ENCODE measurements around the gene ZSWIM3.
"Not testable (repeated sequence)": the region's sequence is repeated elsewhere in the genome, so short reads cannot be mapped to it uniquely, and the experiment has no call there.

ZSWIM3 gene

DNA sequence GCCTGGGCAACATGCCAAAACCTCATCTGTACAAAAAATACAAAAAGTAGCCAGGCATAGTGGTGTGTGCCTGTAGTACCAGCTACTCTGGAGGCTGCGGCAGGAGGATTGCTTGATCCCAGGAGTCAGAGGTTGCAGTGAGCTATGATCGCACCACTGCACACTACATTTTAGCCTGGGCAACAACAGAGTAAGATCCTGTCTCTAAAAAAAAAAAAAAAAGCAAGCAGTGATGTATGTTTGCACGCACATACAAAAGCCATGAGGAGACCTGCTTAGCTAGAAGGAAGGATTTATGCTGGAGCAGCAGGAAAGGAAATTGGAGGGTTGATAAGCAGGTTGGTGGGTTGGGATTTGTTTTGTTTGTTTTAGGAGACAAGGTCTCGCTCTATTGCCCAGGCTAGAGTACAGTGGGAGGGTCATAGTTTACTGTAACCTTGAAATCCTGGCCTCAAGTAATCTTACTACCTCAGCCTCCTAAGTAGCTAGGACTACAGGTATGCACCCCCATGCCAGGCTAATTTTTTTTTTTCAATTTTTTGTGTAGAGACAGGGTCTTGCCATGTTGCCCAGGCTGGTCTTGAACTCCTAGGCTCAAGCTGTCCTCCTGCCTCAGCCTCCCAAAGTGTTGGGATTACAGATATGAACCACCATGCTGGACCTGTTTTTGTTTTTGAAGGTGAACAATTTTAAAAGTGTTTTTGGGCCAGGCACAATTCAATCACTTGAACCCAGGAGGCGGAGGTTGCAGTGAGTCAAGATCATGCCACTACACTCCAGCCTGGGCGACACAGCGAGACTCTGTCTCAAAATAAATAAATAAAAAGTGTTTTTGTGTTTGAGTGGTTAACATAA is 4.0 kb downstream of the ZSWIM3 start:
- DNase-seq (ENCODE audit: low read depth) = no peak

DNA sequence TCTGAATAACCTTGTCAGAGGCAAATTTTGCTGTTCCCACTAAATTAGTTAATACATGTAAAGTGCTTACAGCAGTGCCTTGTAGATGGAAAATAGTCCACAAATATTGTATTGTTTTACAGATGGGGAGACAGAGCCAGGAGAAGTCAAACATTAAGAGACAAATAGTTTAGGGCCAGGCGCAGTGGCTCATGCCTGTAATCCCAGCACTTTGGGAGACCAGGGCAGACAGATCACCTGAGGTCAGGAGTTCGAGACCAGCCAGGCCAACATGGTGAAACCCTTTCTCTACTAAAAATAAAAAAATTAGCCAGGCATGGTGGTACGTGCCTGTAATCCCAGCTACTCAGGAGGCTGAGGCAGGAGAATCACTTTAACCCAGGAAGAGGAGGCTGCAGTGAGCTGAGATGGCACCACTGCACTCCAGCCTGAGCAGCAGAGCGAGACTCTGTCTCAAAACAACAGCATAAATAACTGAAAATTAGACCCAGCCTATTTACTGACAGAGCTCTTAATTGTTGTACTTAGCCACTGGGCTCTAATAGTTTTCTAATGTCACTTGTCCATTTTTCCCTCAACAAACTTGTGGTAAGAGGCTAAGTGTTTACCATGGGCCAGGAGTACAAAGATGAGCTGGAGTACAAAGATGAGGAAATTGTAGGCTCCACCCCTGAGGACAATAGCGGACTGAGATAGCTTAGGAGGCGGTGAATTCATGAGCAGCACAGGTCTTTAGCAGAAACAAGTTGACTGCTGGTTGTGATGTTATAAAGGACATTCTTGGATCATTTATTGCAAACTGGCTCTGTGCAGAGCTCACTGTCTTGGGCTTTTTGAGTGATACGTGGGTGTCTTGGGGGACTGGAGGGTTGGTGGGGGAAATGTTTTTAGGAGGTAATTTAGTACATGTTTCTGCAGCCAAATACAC is 6.4 kb downstream of the ZSWIM3 start:
- no peak for DNase-seq (ENCODE audit: low read depth)

- DNase-seq (ENCODE audit: low read depth) = no peak
Measured at GRCh38 chr20:45866454-45866853, 9.0 kb downstream of the ZSWIM3 start.

DNA sequence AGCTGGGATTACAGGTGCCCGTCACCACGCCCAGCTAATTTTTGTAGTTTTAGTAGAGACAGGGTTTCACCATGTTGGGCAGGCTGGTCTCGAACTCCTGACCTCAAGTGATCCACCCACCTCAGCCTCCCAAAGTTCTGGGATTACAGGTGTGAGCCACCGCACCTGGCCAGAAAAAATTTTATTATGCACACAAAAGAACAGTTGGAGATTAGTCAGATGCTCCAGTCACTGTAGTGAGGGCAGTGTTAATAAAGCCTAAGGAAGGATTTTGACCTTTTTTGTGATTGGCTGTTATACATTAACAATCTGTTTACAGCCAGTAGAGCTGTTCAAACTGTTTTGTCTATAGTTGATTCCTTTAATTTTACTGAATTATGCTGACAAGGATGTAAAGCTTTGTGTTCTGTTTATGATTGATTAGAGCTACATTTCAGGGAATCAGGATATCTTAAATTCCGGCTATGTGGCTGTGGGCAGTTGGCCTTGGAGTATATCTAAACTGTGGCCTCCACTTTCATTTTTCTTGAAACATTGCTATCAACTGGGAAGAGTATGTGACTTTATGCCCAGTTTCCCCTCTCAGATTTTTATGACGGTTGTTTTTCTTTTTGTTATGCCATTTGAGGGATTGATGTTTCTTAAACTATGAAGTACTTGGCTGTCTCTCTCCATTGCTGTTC is 9.9 kb downstream of the ZSWIM3 start:
- no peak for DNase-seq (ENCODE audit: low read depth)

DNA sequence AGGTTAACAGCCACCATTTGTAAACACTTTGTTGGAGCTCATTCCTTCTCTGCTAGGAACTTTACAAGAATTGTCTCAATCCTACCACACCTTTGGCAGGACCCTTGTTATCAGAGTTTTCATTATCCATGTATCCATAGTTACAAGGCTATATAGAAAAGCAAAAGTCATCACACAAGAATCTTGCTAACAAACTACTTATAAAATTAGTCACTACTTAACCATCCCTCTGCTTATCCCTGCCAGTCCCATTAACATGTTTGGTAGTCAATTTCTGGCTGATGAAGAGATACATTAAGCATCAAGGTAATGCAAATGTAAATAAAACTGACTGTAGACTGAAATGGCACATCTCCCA is 10.4 kb downstream of the ZSWIM3 start:
- DNase-seq (ENCODE audit: low read depth) = peak; percentile 75

GRCh38 chr20:45872626-45873025 is 15.2 kb downstream of the ZSWIM3 start:
- no peak for DNase-seq (ENCODE audit: low read depth)

- no peak for DNase-seq (ENCODE audit: low read depth)
Measured at GRCh38 chr20:45873409-45874103, 16.1 kb downstream of the ZSWIM3 start.

- DNase-seq (ENCODE audit: low read depth) = not testable (repeated sequence)
Measured at GRCh38 chr20:45874104-45874481, 16.7 kb downstream of the ZSWIM3 start.

DNA sequence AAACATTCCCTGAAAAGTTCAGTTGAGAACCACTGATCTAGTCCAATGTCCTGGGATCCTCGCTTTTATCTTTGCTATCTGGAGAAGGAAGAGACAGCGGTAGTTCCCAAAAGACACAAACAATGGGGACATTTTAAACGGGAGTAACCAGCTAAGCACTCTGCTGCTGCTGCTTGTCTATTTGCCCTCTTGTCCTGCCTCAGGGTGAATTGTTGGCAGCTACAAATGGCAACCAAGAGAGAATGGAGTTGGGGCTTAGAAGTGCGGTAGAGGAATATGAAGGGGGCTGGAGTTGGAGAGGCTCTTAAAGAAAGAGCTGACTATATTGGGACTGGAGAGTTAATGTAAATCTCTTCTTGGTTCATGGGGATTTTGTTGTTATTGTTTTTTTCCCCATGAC is 17.2 kb downstream of the ZSWIM3 start:
- no peak for DNase-seq (ENCODE audit: low read depth)

DNA sequence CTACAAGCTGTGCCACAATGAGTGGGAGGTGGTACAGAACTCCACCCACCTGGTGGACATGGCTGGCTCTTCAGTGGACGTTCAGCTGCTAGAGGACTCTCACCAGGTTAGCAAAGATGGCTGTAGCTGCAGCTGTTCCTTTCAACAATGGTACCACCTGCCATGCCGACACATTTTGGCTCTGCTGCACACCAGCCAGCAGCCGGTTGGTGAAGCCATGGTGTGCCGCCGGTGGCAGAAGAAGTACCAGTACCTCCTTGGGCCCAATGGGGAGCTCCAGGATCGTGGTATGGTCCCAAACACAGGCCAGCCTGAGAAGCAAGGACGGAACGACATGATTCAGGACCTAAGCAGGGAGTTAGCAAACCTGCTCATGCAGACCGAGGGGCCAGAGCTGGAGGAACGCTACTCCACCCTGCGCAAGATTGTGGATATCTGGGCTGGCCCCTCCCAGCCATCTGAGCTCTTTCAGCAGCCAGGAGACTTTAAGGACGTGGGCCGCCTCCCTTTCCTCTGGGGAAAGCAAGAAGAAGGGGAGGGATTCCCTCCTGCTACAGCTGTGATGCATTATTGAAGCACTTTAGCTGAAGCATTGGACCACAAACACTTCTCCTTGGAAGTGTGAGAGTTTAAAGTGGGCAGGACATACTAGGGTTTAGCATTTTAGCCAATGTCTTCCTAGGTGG is 20.8 kb downstream of the ZSWIM3 start:
- DNase-seq (ENCODE audit: low read depth) = no peak

GRCh38 chr20:45880988-45881788 is 23.8 kb downstream of the ZSWIM3 start, which contains the start of gene ZSWIM1:
TSS of gene ZSWIM1 (plus strand) at chr20:45881227. CDS start at chr20:45882593, 1,366 bp downstream.
- DNase-seq (ENCODE audit: low read depth) = peak; percentile 99

GRCh38 chr20:45882469-45883099 is 25.2 kb downstream of the ZSWIM3 start:
- no peak for DNase-seq (ENCODE audit: low read depth)

- DNase-seq (ENCODE audit: low read depth) = no peak
Measured at GRCh38 chr20:45883100-45883469, 25.7 kb downstream of the ZSWIM3 start.

GRCh38 chr20:45886590-45887345 is 29.4 kb downstream of the ZSWIM3 start:
- no peak for DNase-seq (ENCODE audit: low read depth)

GRCh38 chr20:45887346-45887715 is 29.9 kb downstream of the ZSWIM3 start, which contains the start of gene SPATA25:
TSS of gene SPATA25 (minus strand) at chr20:45887622. CDS start at chr20:45887590, 32 bp downstream.
- no peak for DNase-seq (ENCODE audit: low read depth)

- DNase-seq (ENCODE audit: low read depth) = no peak
Measured at GRCh38 chr20:45888681-45889080, 31.3 kb downstream of the ZSWIM3 start.

- no peak for DNase-seq (ENCODE audit: low read depth)
Measured at GRCh38 chr20:45890077-45890984, 32.9 kb downstream of the ZSWIM3 start.
